COR-L47 (cell line): Measurements from ENCODE around the gene DCAF5.
"Not testable (repeated sequence)": the region's sequence is repeated elsewhere in the genome, so short reads cannot be mapped to it uniquely, and the experiment has no call there.

Experiments
- DNase-seq: peaks from one replicate; lab custom pipeline; 2025; lab: John Stamatoyannopoulos, UW

DCAF5 gene

GRCh38 chr14:69101331-69101826, 51.5 kb downstream of the DCAF5 start:
- peak; percentile 2 for DNase-seq

DNA sequence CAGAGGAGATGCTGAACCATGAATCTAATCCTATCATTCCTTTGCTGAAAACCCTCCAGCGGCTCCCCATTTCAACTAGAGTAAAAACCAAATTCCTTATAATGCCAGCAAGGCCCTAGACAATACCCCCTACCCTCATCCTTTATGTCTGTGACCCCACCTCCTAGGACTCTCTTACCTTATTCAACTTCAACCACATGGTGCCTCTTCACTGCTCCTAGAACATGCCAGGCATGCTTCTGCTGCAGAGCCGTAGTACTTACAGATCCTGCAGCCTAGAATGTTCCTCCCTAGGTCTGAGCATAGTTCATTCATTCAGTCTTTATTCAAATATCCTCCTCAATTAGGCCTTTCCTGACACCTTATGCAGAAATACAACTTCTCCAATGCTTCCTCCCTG, 54.9 kb downstream of the DCAF5 start:
- no peak for DNase-seq

DNA sequence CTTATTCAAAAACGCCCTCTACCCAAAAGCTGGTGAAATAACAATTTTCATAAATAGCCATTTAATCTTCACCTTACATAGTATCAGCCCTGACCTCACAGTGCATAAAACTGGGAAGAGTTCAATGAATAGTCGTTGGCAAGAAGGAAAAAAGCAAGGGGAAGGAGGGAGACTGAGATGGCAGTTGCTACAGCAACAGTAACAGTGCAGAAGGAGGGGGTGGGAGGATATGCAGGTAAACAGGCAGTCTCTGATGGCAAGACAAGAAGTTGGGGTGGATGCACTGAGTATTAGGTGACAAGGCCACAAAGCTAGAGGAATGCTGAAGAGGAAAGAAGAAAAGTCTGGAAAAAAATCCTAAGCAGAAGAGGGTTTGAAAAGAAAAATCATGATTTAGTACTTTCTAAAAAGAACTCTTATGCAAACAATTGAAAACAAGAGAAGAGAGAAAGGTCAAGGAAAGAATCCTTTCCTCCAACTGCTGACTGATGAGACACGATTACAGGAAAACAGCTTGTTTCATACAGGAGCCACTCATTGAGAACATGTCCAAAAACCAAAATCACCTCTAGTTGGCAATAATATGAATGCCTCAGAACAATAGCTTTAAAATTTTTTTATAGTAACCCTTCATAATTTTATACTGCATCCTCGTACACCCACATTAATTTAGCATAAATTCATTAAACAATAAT, 56.0 kb downstream of the DCAF5 start:
- DNase-seq: no peak

DNA sequence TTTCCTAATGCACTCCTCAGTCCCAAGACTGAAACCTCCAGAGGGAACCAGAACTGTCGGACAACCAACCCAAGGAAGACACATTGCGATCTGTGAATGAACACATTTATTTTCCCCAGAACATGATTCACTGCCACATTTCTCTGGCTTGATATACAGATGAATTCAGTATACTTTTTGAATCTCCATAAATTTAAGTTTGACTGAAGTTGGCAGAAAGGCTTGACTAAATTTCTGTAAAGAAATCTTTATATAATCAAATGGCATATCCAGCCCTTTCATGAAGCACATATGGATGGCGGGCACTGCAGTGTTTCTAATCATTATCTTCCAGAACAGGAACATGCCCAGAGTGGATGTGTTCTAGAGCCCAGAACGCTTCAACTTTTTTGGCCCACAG, 56.7 kb downstream of the DCAF5 start:
- no peak for DNase-seq

- no peak for DNase-seq
Measured at GRCh38 chr14:69094481-69094880, 58.4 kb downstream of the DCAF5 start.

DNA sequence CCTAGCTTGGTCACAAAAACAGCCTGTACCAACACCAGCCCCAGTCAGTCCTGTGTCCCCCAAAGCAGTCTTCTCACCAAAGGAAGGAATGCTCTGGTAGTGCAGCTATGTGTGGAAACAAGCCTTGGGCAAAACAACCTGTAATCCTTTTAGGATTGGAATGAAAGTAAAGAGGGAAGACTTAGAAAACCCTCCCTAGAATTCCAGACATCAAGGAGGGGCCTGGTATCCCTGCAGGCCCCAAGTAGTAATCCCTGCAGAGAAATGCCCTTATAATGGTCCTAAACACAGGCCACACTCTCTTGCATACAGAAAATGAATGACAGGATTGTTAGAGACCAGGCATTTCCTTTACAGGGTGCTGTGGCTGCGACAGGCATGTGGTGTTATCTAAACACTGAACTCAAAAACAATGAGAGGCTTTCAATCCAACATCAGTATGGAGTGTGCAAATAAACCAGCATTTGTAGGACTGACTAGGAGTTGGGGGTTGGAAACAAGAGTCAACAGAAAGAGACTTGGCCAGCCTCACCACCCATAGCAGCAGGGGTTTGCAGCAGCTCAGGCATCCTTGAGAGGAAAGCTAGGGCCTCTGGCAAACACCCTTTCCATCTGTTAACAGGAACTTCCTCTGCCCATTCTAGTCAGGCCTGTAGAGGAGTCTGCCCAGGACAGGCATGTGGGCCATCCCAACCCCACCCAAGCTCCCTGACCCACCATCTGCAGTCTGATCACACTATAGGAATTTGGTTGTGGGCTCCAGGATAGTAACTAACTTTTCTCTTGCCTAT, 59.1 kb downstream of the DCAF5 start:
- DNase-seq: peak; percentile 21

DNA sequence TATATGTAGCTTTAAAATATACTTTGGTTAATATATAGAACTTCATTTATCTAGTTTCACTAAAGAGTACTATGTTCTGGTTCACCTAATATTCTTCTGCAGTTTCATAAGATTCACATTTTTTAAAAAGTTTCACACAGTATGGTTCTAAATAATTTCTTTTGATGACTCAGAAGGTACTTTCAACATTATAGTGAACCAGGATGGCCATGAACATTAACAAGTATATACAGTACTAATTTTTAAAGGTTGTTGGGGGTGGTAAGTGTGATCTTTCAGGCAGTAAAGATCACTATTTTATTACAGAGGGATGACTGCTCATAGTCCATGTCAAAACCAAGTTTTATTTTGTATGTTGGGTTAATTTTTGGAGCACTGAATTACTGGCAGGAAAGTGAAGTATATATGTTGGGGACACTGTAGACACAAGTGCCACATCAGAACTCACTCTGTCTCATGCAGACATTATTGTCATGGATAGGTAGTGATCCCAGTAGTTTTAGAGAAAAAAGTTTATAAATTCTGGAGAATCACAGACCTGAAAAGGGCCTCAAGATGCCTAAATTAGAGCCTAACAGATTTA, 60.0 kb downstream of the DCAF5 start:
- DNase-seq: no peak

DNA sequence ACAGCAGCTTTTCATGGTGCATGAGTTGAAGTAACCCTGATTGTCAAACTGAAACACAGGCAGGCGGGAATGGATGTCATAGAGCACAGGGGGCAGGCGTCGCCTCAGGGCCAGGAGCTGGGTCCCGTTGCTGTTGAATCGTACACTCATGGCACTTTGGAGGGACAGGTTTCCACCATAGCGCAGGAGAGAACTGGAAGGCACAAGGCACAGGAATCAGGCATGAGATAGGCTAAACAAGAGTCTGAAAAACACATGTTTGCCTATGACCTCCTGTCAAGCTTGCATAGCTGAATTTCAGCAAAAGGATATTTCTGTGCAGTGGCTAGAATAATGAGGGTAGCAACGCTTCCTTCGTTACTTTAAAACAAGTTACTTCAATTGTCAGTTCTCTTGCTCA, 61.2 kb downstream of the DCAF5 start:
- DNase-seq: no peak

- DNase-seq: no peak
Measured at GRCh38 chr14:69091006-69091405, 61.9 kb downstream of the DCAF5 start.

DNA sequence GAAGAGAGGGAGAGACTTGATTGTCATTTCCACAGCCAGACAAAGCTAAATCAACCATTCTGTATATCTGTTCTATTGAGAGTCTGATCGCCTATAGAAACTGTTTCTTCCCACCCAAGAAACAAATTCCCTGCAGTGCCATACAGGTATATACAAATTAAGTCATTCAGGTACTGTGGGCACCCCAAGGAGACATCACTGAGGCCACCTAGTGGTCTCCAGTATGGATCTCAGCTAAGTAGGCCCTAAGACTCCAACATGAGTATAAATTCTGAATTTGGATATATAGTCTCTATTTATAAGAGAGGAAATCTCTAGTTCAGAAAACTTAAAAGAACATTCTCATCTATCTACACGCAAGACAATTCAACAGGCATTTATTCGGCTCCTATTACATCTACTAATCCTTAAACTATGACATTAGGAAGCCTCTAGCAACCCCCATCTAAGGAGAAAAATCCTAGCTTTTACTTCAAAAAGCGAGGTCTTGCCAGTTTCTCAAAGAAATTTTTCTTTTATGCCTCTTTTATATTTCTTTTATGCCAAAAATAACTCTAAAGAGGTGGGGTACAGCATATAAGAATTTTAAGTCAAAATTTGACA, 62.6 kb downstream of the DCAF5 start:
- DNase-seq: peak; percentile 1

DNA sequence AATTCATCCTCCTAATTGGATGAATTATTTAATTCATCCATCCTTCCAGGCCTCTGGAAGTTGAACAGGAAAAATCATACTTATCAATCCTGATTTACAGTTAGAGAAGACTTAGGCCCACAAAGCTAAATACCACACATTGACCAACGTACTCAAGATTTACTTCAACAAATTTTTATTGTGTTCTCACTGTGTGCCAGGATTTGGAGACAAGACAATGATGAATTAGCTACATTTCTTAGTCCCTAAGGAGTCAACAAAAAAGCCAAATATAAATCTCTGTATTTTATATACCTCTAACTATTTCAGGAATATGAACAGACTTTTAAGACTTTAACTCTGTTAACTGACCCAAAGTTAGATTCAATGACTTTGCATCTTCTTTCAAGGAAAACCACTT, 63.9 kb downstream of the DCAF5 start:
- DNase-seq: no peak

DNA sequence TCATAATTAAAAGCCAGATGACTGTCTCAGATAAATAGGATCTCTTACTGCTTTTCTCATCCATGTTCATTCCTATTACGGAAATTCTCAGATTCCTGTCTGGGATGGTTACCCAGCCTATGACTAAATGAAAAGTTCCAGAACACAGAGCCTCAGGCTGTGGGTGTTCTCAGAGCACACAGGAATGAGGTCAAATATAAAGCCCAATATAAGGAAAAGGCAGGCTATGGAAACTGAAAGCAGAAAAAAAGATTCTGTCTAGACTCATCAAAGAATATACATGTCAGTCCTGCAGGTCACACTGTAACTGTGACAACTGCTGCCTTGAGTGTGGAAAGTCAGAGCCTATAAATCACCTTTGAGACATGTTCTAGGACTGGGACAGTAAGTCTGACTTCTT, 64.3 kb downstream of the DCAF5 start:
- no peak for DNase-seq

GRCh38 chr14:69087061-69087461, 65.9 kb downstream of the DCAF5 start:
- DNase-seq: no peak

- DNase-seq: no peak
Measured at GRCh38 chr14:69086537-69086936, 66.4 kb downstream of the DCAF5 start.

- DNase-seq: no peak
Measured at GRCh38 chr14:69084023-69084422, 68.9 kb downstream of the DCAF5 start.

- no peak for DNase-seq
Measured at GRCh38 chr14:69083181-69083580, 69.7 kb downstream of the DCAF5 start.

- DNase-seq: no peak
Measured at GRCh38 chr14:69081271-69081670, 71.6 kb downstream of the DCAF5 start.

DNA sequence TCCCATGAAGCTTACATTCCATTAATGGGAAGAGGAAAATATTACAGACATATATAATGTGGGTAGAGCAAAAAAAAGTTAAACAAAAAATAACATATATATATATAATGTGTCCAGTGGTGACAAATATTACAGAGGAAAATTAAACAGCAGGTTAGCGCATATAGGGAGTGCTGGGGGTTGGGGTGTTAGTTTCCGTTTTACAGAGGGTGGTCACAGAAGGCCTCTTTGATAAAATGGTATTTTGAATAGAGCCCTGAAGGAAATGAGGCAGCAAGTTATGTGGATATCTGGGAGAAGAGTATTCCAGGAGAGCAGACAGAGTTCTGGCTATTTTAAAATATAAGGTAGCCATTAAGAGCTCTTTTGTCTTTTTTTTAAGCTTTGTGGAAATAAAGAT, 73.2 kb downstream of the DCAF5 start:
- no peak for DNase-seq

DNA sequence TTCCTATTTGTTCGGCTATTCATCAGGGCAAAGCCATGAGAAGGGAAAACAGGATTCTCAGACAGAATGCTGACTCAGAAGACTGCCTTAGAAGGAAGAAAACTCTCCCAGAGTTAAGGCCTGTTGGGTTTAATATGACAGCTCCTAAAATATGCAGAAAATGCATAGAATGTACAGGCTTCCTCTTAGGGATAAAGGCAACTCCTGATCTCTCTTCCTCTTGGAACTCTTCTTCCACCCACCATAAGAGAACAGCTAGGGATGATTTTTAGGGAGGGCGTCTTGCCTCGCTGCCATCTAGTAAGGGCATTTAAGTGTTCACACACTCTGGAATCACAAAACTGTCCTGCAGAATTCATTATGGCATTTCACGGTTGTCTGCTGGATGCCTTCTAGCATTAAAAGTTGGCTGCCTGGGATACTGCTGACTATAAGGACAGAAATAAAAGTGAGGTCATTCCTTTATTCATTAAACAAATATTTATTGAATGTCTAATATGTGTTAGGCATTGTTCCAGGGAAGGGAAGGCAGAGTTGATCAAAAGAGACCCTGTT, 73.7 kb downstream of the DCAF5 start:
- DNase-seq: no peak

DNA sequence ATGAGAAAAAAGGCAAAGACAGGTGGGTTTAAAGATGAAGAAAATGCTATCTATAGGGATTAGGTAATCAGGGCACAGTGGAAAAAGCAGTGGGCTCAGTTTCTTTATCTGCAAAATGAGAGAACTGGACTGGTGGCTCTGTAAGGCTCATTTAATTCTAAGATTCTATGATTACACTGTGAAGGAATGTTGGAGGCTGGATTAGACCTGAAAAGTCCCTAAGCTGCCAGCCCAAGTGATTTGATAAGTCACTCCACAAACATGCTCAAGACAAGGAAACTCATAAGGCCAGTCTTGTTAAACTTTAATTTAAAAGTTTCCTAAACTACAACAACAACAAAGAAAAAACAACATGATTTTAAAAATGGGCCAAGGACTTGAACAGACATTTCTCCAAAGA, 75.1 kb downstream of the DCAF5 start:
- DNase-seq: no peak

GRCh38 chr14:69077185-69077584, 75.7 kb downstream of the DCAF5 start:
- DNase-seq: not testable (repeated sequence)

GRCh38 chr14:69076341-69076740, 76.6 kb downstream of the DCAF5 start:
- DNase-seq: no peak
